Liver (tissue), 9 donors: ENCODE data around the gene CATSPERZ. TPM values are rescaled to one million over a fixed set of nuclear protein-coding genes. Genes with fewer than 3 reads are reported as not detected.

Experiments
- DNase-seq: peaks from one replicate; pipeline ENCODE4 v3.0.0-alpha.2; 2017; ENCODE audit warnings: low spot score
- H3K27ac ChIP-seq, 2 donors: one replicate each; pipeline ENCODE4 v1.7.0; 2013; ENCODE audit warnings: inconsistent platforms in 2 of 2, low read length in 2 of 2, control low read depth in 1 of 2, low read depth in 1 of 2, mild to moderate bottlenecking in 1 of 2
- H3K27me3 ChIP-seq, 4 donors: one replicate each; pipeline versions ENCODE4 v1.6.1 to v1.7.0; 2013; ENCODE audit warnings: low read length in 3 of 4, inconsistent platforms in 1 of 4, mild to moderate bottlenecking in 1 of 4, moderate library complexity in 1 of 4; ENCODE audit not compliant: control insufficient read depth in 4 of 4, insufficient read depth in 4 of 4
- H3K36me3 ChIP-seq, 4 donors: one replicate each; pipeline versions ENCODE4 v1.6.1 to v1.7.0; 2013; ENCODE audit warnings: low read length in 3 of 4, mild to moderate bottlenecking in 3 of 4, low read depth in 1 of 4, moderate library complexity in 1 of 4; ENCODE audit not compliant: control insufficient read depth in 4 of 4, insufficient read depth in 3 of 4
- H3K4me1 ChIP-seq, 4 donors: one replicate each; pipeline versions ENCODE4 v1.6.1 to v1.7.0; 2013; ENCODE audit warnings: low read length in 3 of 4, mild to moderate bottlenecking in 3 of 4, moderate library complexity in 1 of 4; ENCODE audit not compliant: control insufficient read depth in 4 of 4, insufficient read depth in 4 of 4
- H3K4me3 ChIP-seq, 3 donors: one replicate each; pipeline versions ENCODE4 v1.6.1 to v1.7.0; 2013; ENCODE audit warnings: low read length in 3 of 3, control low read depth in 1 of 3, low read depth in 1 of 3, mild to moderate bottlenecking in 1 of 3
- H3K9ac ChIP-seq, 2 donors: one replicate each; pipeline ENCODE4 v1.7.0; 2013; ENCODE audit warnings: low read length in 2 of 2, mild to moderate bottlenecking in 2 of 2, moderate library complexity in 2 of 2, control low read depth in 1 of 2, low read depth in 1 of 2
- H3K9me3 ChIP-seq, 4 donors: one replicate each; pipeline versions ENCODE4 v1.6.1 to v1.7.0; 2013; ENCODE audit warnings: low read length in 3 of 4; ENCODE audit not compliant: control insufficient read depth in 4 of 4
- ATF3 ChIP-seq: IDR thresholded peaks from 2 replicates; pipeline ENCODE4 v1.6.1; 2016; ENCODE audit warnings: antibody characterized with exemption
- EGR1 ChIP-seq, 2 donors: IDR thresholded peaks; 2 replicates each; pipeline ENCODE4 v1.6.1; 2016 to 2018; ENCODE audit warnings: antibody characterized with exemption in 2 of 2, low read depth in 2 of 2
- FOXA1 ChIP-seq: IDR thresholded peaks from 2 replicates; pipeline ENCODE4 v1.6.1; 2016; ENCODE audit warnings: antibody characterized with exemption
- GABPA ChIP-seq, 2 donors: IDR thresholded peaks in 1 of 2; conservative IDR thresholded peaks in 1 of 2; 2 replicates each; pipeline ENCODE4 v1.6.1; 2016; ENCODE audit warnings: antibody characterized with exemption in 2 of 2, mild to moderate bottlenecking in 1 of 2, moderate library complexity in 1 of 2
- HNF4A ChIP-seq, 2 donors: conservative IDR thresholded peaks; 2 replicates each; pipeline ENCODE4 v1.6.1; 2016; ENCODE audit warnings: antibody characterized with exemption in 2 of 2, mild to moderate bottlenecking in 2 of 2
- JUND ChIP-seq, 2 donors: IDR thresholded peaks; 2 replicates each; pipeline ENCODE4 v1.6.1; 2016; ENCODE audit warnings: antibody characterized with exemption in 2 of 2
- REST ChIP-seq: IDR thresholded peaks from 2 replicates; pipeline ENCODE4 v1.6.1; 2016; ENCODE audit warnings: antibody characterized with exemption, mild to moderate bottlenecking
- RXRA ChIP-seq, 2 donors: IDR thresholded peaks; 2 replicates each; pipeline ENCODE4 v1.6.1; 2017 to 2018; ENCODE audit warnings: antibody characterized with exemption in 2 of 2, mild to moderate bottlenecking in 1 of 2
- SP1 ChIP-seq: IDR thresholded peaks from 2 replicates; pipeline ENCODE4 v1.6.1; 2018; ENCODE audit warnings: antibody characterized with exemption, mild to moderate bottlenecking
- TAF1 ChIP-seq: conservative IDR thresholded peaks from 2 replicates; pipeline ENCODE4 v1.6.1; 2016; ENCODE audit warnings: antibody characterized with exemption, mild to moderate bottlenecking
- WGBS: extraction: QIAGEN DNeasy Blood & Tissue Kit; methylation state at CpG from one replicate; pipeline ENCODE4 v1.1.7; 2013; 5-methylcytosine and 5-hydroxymethylcytosine counted together
- polyA plus RNA-seq, 2 donors: library from polyadenylated mRNA; stranded (reverse) in 1 of 2; unstranded in 1 of 2; fragments of 200-250 nt in 1 of 2; fragments of >200 nt in 1 of 2; fragmentation: Nextera tagmentation in 1 of 2; extraction: Ambion mirVana in 1 of 2; gene quantifications; one replicate each; pipeline versions ENCODE4 v1.2.1 to v1.2.3, GENCODE V29; 2013 to 2015
- total RNA-seq, 2 donors: library from RNA; depleted of rRNA; stranded (reverse); fragments of >200 nt; gene quantifications; one replicate each; pipeline ENCODE4 v1.2.3, GENCODE V29; 2014
- TF ChIP-seq, protein P1 (sequence below): IDR thresholded peaks from 2 replicates; pipeline ENCODE4 v1.6.1; 2016; ENCODE audit warnings: antibody characterized with exemption
- TF ChIP-seq, protein P2 (sequence below): fragments of 150-350 bp; IDR thresholded peaks from 2 replicates; pipeline ENCODE4 v1.5.1; 2017; ENCODE audit warnings: improper control_type of control experiment, low read depth, low read length; ENCODE audit not compliant: missing input control
- donor health status: healthy.
- donor health status: healthy.
- donor health status: healthy.
- donor health status: healthy.
- donor health status: healthy.

The CATSPERZ gene
- total and polyA plus RNA-seq, 4 donors: 0.42 TPM; not detected in 3

GRCh38 chr11:64264371-64264852, 35.7 kb upstream of the CATSPERZ start:
- no peak for DNase-seq
- Histone ChIP-seq H3K36me3 (peaks cover 0 to 9% (median 3%) of the 10 kb centered on the region in 4 donors), H3K4me3 (no peak overlapping the region), H3K9ac (no peak overlapping the region), H3K27me3 (no peaks in the 10 kb centered on the region), H3K27ac (no peak overlapping the region), H3K4me1 (peaks cover 5 to 17% (median 14%) of the 10 kb centered on the region in 4 donors), H3K9me3 (no peaks in the 10 kb centered on the region)
- TF ChIP-seq SP1 (no peak), RXRA (IDR thresholded peaks at IDR 0.05) (no peak), FOXA1 (no peak), JUND (IDR thresholded peaks at IDR 0.05) (no peak), GABPA (IDR thresholded peaks at IDR 0.05 in 1 of 2, conservative IDR thresholded peaks at IDR 0.05 in 1 of 2) (no peak)
- TF ChIP-seq, protein P1, sequence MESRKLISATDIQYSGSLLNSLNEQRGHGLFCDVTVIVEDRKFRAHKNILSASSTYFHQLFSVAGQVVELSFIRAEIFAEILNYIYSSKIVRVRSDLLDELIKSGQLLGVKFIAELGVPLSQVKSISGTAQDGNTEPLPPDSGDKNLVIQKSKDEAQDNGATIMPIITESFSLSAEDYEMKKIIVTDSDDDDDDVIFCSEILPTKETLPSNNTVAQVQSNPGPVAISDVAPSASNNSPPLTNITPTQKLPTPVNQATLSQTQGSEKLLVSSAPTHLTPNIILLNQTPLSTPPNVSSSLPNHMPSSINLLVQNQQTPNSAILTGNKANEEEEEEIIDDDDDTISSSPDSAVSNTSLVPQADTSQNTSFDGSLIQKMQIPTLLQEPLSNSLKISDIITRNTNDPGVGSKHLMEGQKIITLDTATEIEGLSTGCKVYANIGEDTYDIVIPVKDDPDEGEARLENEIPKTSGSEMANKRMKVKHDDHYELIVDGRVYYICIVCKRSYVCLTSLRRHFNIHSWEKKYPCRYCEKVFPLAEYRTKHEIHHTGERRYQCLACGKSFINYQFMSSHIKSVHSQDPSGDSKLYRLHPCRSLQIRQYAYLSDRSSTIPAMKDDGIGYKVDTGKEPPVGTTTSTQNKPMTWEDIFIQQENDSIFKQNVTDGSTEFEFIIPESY: no peak
- TF ChIP-seq, protein P2, sequence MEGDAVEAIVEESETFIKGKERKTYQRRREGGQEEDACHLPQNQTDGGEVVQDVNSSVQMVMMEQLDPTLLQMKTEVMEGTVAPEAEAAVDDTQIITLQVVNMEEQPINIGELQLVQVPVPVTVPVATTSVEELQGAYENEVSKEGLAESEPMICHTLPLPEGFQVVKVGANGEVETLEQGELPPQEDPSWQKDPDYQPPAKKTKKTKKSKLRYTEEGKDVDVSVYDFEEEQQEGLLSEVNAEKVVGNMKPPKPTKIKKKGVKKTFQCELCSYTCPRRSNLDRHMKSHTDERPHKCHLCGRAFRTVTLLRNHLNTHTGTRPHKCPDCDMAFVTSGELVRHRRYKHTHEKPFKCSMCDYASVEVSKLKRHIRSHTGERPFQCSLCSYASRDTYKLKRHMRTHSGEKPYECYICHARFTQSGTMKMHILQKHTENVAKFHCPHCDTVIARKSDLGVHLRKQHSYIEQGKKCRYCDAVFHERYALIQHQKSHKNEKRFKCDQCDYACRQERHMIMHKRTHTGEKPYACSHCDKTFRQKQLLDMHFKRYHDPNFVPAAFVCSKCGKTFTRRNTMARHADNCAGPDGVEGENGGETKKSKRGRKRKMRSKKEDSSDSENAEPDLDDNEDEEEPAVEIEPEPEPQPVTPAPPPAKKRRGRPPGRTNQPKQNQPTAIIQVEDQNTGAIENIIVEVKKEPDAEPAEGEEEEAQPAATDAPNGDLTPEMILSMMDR: no peak
- WGBS: 96% methylated on average over 10 of the region's 10 CpGs

DNA sequence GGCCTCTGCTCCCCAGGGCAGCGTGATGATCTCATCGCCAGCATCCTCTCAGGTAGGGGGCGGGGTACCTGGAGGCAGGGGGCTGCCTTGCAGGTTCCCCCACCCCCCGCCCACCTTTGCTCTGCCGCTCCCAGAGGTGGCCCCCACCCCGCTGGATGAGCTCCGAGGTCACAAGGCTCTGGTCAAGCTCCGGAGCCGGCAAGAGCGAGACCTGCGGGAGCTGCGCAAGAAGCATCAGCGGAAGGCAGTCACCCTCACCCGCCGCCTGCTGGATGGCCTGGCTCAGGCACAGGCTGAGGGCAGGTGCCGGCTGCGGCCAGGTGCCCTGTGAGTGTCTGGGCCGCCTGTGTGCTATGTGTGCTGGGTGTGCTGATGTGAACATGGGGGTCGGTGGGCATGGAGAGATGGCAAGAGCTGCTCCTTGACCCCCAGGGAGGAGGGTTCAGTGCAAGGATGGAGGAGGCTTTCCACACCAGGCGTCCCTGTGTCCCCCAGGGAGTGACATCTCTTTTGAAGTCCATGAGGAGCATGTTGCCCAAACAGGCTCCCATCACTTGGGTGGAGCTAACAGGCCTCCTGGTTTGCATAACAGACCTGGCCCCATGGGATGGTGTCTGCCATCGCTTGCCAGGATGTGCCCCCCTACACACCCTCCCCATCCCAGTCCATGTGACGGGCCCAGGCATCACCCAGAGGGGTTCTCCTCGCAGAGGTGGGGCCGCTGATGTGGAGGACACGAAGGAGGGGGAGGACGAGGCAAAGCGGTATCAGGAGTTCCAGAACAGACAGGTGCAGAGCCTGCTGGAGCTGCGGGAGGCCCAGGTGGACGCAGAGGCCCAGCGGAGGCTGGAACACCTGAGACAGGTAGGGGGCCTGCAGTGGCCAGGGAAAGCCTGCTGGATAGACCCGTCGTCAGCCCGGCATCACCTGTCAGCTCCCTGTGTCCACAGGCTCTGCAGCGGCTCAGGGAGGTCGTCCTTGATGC, 34.7 kb upstream of the CATSPERZ start:
- Histone ChIP-seq H3K9me3 (no peaks in the 10 kb centered on the region), H3K27me3 (no peaks in the 10 kb centered on the region), H3K4me1 (peaks cover 5 to 17% (median 14%) of the 10 kb centered on the region in 4 donors), H3K4me3 (no peak overlapping the region), H3K36me3 (peaks cover 0 to 9% (median 3%) of the 10 kb centered on the region in 4 donors), H3K9ac (no peak overlapping the region), H3K27ac (no peak overlapping the region)
- no peak for DNase-seq
- TF ChIP-seq TAF1: no peak
- TF ChIP-seq REST: no peak
- no peak for TF ChIP-seq HNF4A (conservative IDR thresholded peaks at IDR 0.05)
- TF ChIP-seq, protein P2: no peak
- no peak for TF ChIP-seq FOXA1
- no peak for TF ChIP-seq SP1
- TF ChIP-seq ATF3: no peak
- TF ChIP-seq EGR1 (IDR thresholded peaks at IDR 0.05; ENCODE audit: low read depth in 2 of 2): no peak
- 94% methylated on average over 35 of the region's 35 CpGs for WGBS
